Osteocyte (in vitro differentiated cells): ENCODE measurements around the gene PCNX1. TPM values are rescaled to one million over a fixed set of nuclear protein-coding genes. Genes with fewer than 3 reads are reported as not detected.
"Not testable (repeated sequence)": the region's sequence is repeated elsewhere in the genome, so short reads cannot be mapped to it uniquely, and the experiment has no call there.

Source experiments
- DNase-seq: peaks from one replicate; pipeline ENCODE4 v3.0.0; 2021; ENCODE audit warnings: mixed read lengths; ENCODE audit not compliant: unreplicated experiment; ENCODE audit errors: extremely low spot score
- H3K27ac Mint-ChIP-seq: one replicate; pipeline ENCODE4 v1.8.0; 2021; ENCODE audit warnings: mild to moderate bottlenecking, mixed read lengths; ENCODE audit not compliant: unreplicated experiment
- H3K27me3 Mint-ChIP-seq: one replicate; pipeline ENCODE4 v1.8.0; 2021; ENCODE audit warnings: mixed read lengths; ENCODE audit not compliant: unreplicated experiment
- H3K36me3 Mint-ChIP-seq: one replicate; pipeline ENCODE4 v1.8.0; 2021; ENCODE audit warnings: mixed read lengths; ENCODE audit not compliant: unreplicated experiment
- H3K4me1 Mint-ChIP-seq: one replicate; pipeline ENCODE4 v1.8.0; 2021; ENCODE audit warnings: mixed read lengths; ENCODE audit not compliant: unreplicated experiment
- H3K4me3 Mint-ChIP-seq: one replicate; pipeline ENCODE4 v1.8.0; 2021; ENCODE audit warnings: mild to moderate bottlenecking, moderate library complexity, mixed read lengths; ENCODE audit not compliant: unreplicated experiment
- H3K9me3 Mint-ChIP-seq: one replicate; pipeline ENCODE4 v1.8.0; 2021; ENCODE audit warnings: mixed read lengths; ENCODE audit not compliant: unreplicated experiment
- CTCF ChIP-seq: fragments of 200-600 bp; sonication (generic); IDR thresholded peaks from 2 replicates; pipeline ENCODE4 v1.5.0; 2021; ENCODE audit warnings: antibody characterized with exemption, mild to moderate bottlenecking, moderate library complexity
- total RNA-seq: library from RNA; stranded (reverse); gene quantifications from 2 replicates; pipeline ENCODE4 v1.2.1, GENCODE V29; 2021

PCNX1 gene
- total RNA-seq, 1 donor from 2014 or later = 72.2 TPM

DNA sequence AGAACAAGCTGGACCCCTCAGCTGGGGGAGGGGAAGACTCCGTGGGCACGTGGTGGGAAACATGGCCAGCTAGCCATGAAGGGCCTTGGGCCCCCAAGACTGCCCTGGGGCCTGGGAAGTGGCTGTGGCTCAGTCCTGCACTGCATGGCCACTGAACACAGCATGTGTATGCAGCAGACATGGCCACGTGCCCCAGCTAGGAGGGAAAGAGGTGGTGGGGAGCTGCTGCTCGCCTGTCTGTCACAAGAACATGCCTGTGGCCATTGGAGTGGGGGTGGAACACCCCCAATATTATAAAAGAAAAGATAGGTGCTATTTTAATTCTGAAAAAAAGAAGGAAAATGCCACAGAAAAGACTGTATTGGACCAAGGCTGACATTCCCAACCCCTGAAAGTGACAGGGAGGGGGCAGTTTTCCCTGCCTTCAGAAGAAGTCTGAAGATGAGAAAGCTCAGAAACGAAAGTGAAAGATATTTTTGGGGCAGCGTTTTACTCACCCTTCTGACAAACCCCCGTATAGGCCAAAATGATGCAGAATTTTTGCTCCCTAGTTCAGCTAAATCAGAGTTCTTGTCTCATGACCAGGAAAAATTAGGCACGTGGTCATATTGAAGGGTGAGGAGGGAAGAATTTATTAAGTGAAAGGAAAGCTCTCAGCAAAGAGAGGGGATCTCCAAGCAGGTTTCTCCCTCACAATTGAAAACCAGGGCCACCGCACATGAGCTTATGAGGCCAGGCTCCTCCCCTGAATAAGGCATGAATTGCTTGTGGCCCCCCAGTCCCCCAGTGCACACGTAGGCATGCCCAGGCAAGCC, 35.2 kb upstream of the PCNX1 start:
- Mint-ChIP-seq H3K4me1 (no peaks in the 10 kb centered on the region), H3K4me3 (no peak overlapping the region), H3K27me3 (peaks cover 4% of the 10 kb centered on the region), H3K27ac (no peak overlapping the region), H3K9me3 (peaks cover 11% of the 10 kb centered on the region), H3K36me3 (no peaks in the 10 kb centered on the region)
- no peak for DNase-seq
- no peak for TF ChIP-seq CTCF

DNA sequence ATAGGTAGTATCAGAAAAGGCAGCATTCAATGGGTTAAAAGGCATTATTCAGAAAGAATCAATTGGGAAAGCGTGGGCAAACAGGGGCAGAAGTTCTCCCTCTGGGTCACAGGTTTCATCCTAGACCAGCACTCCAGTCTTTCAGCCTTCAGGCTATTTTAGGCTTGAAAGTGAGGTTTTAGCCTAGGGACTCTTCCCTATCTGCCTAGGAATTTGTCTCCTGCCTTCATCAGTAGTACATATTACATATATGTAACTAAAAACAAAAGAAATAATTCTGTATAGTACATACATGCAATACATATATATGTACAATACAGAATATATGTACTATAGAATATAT, 34.6 kb upstream of the PCNX1 start:
- no peak for TF ChIP-seq CTCF
- no peak for DNase-seq
- H3K27me3 Mint-ChIP-seq = peaks cover 3% of the 10 kb centered on the region
- no peak overlapping the region for H3K27ac Mint-ChIP-seq
- no peaks in the 10 kb centered on the region for H3K36me3 Mint-ChIP-seq
- peaks cover 11% of the 10 kb centered on the region for H3K9me3 Mint-ChIP-seq
- H3K4me3 Mint-ChIP-seq = no peak overlapping the region
- no peaks in the 10 kb centered on the region for H3K4me1 Mint-ChIP-seq

DNA sequence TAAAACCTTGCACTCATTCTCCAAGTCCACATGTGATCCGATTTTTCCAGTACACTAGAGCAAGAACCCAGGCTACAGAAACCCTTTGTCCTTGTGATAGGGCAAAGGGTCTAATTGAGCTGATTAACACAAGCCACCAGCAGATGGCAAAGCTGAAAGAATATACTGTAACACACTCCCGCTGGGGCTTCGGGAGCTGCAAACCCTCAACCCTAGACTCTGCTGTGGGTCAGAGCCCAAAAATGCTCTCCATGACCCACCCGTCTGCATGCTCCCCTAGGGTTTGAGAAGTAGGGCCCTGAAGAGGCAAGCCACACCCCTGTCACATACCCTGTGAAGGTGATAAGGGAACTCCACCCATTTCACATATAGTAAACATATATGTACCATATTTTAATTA, 33.6 kb upstream of the PCNX1 start:
- no peak overlapping the region for H3K4me3 Mint-ChIP-seq
- no peaks in the 10 kb centered on the region for H3K36me3 Mint-ChIP-seq
- no peak for TF ChIP-seq CTCF
- H3K4me1 Mint-ChIP-seq = no peaks in the 10 kb centered on the region
- peaks cover 8% of the 10 kb centered on the region for H3K9me3 Mint-ChIP-seq
- H3K27me3 Mint-ChIP-seq = no peaks in the 10 kb centered on the region
- H3K27ac Mint-ChIP-seq = no peak overlapping the region
- DNase-seq = no peak

GRCh38 chr14:70875811-70876460, 31.3 kb upstream of the PCNX1 start:
- H3K4me1 Mint-ChIP-seq, DNase-seq, H3K4me3 Mint-ChIP-seq, H3K9me3 Mint-ChIP-seq, H3K36me3 Mint-ChIP-seq, H3K27me3 Mint-ChIP-seq, H3K27ac Mint-ChIP-seq: not testable (repeated sequence)

DNA sequence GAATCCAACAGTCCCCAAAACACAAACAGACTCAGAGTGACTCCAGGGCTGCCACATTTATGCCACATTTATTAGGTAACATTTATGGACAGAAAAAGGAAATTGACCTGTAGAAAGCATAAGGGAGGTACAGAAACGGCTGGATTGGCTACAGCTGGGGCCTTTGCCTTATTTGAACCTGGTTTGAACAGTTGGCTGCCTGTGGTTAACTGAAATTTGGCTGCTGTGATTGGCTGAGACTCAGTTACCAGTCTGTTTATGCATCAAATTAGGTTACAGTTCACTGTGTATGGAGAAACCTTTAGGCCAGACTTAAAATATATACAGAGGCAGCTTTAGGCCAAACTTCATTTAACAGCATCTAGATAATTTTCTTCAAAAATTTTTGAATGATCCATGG, 27.8 kb upstream of the PCNX1 start:
- Mint-ChIP-seq H3K36me3 (no peaks in the 10 kb centered on the region), H3K9me3 (no peaks in the 10 kb centered on the region), H3K27ac (no peak overlapping the region), H3K27me3 (no peaks in the 10 kb centered on the region), H3K4me1 (peaks cover 10% of the 10 kb centered on the region), H3K4me3 (no peak overlapping the region)
- no peak for DNase-seq
- no peak for TF ChIP-seq CTCF

GRCh38 chr14:70880888-70881287, 26.4 kb upstream of the PCNX1 start:
- not testable (repeated sequence) for DNase-seq, H3K9me3 Mint-ChIP-seq, H3K27ac Mint-ChIP-seq, H3K4me1 Mint-ChIP-seq, H3K4me3 Mint-ChIP-seq, H3K27me3 Mint-ChIP-seq, H3K36me3 Mint-ChIP-seq
